ENCODE data around the gene KDM4D.

The KDM4D gene

DNA sequence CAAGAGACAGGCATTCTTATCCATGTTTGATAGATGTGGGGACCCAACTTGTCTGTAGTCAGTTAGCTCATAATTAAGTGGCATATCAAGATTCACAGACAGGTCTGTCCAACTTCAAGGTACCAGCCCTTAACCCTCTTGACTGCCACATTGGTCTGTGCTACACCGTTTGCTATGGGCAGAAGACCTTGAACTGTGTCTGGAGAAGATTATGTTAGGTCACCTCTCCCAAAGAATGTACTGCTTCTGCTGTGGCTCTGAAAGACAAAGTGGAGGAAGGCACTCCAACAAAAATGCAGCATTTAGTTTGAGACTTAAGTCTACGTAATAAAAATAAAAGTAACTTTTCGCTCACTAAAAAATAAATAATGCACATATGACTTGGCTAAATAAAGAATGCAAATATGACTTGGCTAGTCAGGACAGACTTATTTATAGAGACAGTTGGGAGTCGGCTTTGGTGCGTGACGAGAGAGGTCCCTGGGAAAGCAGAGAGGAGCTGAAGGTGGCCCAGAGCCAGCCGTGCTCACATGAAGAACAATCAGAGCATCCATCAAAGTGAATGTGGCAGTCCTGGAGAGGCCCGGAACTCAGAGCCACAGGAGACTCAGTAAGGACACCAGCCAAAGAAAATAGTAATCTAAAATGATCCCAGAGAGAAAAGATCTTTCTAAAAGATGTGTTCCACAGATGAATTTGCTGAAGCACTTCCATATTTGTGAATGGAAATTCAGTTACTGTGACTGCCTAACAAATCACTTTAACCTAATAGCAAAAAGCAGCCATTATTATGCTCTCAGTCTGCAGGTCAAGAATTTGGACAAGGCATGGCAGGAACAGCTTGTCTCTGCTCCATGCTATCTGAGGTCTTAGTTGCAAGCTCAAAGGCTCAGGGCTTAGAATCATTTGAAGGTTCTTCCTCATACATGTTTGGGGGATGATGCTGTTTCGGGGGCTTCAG, 35.1 kb upstream of the KDM4D start:
- peaks cover 4% of the 10 kb centered on the region for H3K27me3 ChIP-seq (ENCODE audit: insufficient read depth, poor library complexity, severe bottlenecking)
- no peak for TF ChIP-seq CTCF (IDR thresholded peaks at IDR 0.05; ENCODE audit: insufficient read depth, low read length)
- no peak for TF ChIP-seq POLR2AphosphoS5 (IDR thresholded peaks at IDR 0.05; ENCODE audit: low read depth)
- TF ChIP-seq GABPA (IDR thresholded peaks at IDR 0.05; ENCODE audit: low read depth): no peak
- TF ChIP-seq, protein P1, sequence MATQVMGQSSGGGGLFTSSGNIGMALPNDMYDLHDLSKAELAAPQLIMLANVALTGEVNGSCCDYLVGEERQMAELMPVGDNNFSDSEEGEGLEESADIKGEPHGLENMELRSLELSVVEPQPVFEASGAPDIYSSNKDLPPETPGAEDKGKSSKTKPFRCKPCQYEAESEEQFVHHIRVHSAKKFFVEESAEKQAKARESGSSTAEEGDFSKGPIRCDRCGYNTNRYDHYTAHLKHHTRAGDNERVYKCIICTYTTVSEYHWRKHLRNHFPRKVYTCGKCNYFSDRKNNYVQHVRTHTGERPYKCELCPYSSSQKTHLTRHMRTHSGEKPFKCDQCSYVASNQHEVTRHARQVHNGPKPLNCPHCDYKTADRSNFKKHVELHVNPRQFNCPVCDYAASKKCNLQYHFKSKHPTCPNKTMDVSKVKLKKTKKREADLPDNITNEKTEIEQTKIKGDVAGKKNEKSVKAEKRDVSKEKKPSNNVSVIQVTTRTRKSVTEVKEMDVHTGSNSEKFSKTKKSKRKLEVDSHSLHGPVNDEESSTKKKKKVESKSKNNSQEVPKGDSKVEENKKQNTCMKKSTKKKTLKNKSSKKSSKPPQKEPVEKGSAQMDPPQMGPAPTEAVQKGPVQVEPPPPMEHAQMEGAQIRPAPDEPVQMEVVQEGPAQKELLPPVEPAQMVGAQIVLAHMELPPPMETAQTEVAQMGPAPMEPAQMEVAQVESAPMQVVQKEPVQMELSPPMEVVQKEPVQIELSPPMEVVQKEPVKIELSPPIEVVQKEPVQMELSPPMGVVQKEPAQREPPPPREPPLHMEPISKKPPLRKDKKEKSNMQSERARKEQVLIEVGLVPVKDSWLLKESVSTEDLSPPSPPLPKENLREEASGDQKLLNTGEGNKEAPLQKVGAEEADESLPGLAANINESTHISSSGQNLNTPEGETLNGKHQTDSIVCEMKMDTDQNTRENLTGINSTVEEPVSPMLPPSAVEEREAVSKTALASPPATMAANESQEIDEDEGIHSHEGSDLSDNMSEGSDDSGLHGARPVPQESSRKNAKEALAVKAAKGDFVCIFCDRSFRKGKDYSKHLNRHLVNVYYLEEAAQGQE (IDR thresholded peaks at IDR 0.05; ENCODE audit: insufficient replicate concordance, low read depth): no peak
- no peak for TF ChIP-seq SPI1 (IDR thresholded peaks at IDR 0.05; ENCODE audit: borderline replicate concordance, low read depth)
- no peak overlapping the region for H3K27ac ChIP-seq (replicated peaks)
- H3K4me3 ChIP-seq (replicated peaks; ENCODE audit: insufficient read depth, low read length): no peak overlapping the region
- no peak for DNase-seq (ENCODE audit: low read depth in 1 of 2, low spot score in 1 of 2)

DNA sequence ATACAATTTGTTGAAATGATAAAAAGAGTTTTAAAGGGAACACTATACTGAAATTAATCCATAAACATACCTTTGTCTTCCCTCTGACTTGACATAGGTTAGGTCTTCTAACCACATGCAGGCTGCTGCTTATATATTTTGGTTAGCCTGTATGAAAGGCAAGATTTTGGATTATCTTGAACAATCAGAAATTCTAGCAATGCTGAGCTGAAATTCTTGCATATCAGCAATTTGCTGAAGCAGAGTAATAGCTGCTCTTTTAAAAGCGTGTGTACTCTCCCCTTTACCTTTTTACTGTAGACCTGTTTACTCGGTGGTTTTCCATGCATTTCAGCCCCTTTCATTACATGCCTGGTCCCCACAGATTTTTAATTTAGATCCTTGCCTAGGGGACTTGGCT, 34.2 kb upstream of the KDM4D start:
- Histone ChIP-seq H3K27ac (replicated peaks) (no peak overlapping the region), H3K27me3 (ENCODE audit: insufficient read depth, poor library complexity, severe bottlenecking) (peaks cover 4% of the 10 kb centered on the region), H3K4me3 (replicated peaks; ENCODE audit: insufficient read depth, low read length) (no peak overlapping the region)
- TF ChIP-seq, protein P1 (IDR thresholded peaks at IDR 0.05; ENCODE audit: insufficient replicate concordance, low read depth): no peak
- TF ChIP-seq CTCF (IDR thresholded peaks at IDR 0.05; ENCODE audit: insufficient read depth, low read length) (no peak), GABPA (IDR thresholded peaks at IDR 0.05; ENCODE audit: low read depth) (no peak)
- no peak for DNase-seq (ENCODE audit: low read depth in 1 of 2, low spot score in 1 of 2)

- no peak overlapping the region for H3K27ac ChIP-seq (replicated peaks)
- TF ChIP-seq POLR2AphosphoS5 (IDR thresholded peaks at IDR 0.05; ENCODE audit: low read depth) (no peak), SPI1 (IDR thresholded peaks at IDR 0.05; ENCODE audit: borderline replicate concordance, low read depth) (no peak)
- DNase-seq (ENCODE audit: low read depth in 1 of 2, low spot score in 1 of 2): no peak
These were observed 32.4 kb upstream of the KDM4D start for GRCh38 chr11:94941131-94941530.

GRCh38 chr11:94946812-94947211, 26.7 kb upstream of the KDM4D start:
- H3K27me3 ChIP-seq (ENCODE audit: insufficient read depth, poor library complexity, severe bottlenecking): no peaks in the 10 kb centered on the region
- TF ChIP-seq SPI1 (IDR thresholded peaks at IDR 0.05; ENCODE audit: borderline replicate concordance, low read depth) (no peak), GABPA (IDR thresholded peaks at IDR 0.05; ENCODE audit: low read depth) (no peak), CTCF (IDR thresholded peaks at IDR 0.05; ENCODE audit: insufficient read depth, low read length) (no peak), POLR2AphosphoS5 (IDR thresholded peaks at IDR 0.05; ENCODE audit: low read depth) (no peak)
- TF ChIP-seq, protein P1 (IDR thresholded peaks at IDR 0.05; ENCODE audit: insufficient replicate concordance, low read depth): no peak
- no peak overlapping the region for H3K4me3 ChIP-seq (replicated peaks; ENCODE audit: insufficient read depth, low read length)
- H3K27ac ChIP-seq (replicated peaks): no peak overlapping the region
- no peak for DNase-seq (ENCODE audit: low read depth in 1 of 2, low spot score in 1 of 2)

More at GRCh38 chr11:94941131-94941530, 32.4 kb upstream of the KDM4D start:
- H3K27me3 ChIP-seq (ENCODE audit: insufficient read depth, poor library complexity, severe bottlenecking): peaks cover 4% of the 10 kb centered on the region
- H3K4me3 ChIP-seq (replicated peaks; ENCODE audit: insufficient read depth, low read length): no peak overlapping the region

Measured in HL-60 (cell line).